Panc1 (cell line): ENCODE measurements around the gene SPEG.

ENCODE experiments used
- POLR2AphosphoS5 ChIP-seq: IDR thresholded peaks from 2 replicates; pipeline ENCODE4 v1.6.1; 2012; ENCODE audit warnings: mild to moderate bottlenecking, low read depth, low read length, moderate library complexity
- TCF7L2 ChIP-seq: IDR thresholded peaks from 2 replicates; pipeline ENCODE4 v1.6.1; 2011; ENCODE audit warnings: mild to moderate bottlenecking, low read depth, low read length, inconsistent platforms
- TF ChIP-seq, protein P1 (sequence below): fragments of 450-650 bp; IDR thresholded peaks from 2 replicates; pipeline ENCODE4 v1.5.1; 2017; ENCODE audit warnings: mild to moderate bottlenecking

DNA sequence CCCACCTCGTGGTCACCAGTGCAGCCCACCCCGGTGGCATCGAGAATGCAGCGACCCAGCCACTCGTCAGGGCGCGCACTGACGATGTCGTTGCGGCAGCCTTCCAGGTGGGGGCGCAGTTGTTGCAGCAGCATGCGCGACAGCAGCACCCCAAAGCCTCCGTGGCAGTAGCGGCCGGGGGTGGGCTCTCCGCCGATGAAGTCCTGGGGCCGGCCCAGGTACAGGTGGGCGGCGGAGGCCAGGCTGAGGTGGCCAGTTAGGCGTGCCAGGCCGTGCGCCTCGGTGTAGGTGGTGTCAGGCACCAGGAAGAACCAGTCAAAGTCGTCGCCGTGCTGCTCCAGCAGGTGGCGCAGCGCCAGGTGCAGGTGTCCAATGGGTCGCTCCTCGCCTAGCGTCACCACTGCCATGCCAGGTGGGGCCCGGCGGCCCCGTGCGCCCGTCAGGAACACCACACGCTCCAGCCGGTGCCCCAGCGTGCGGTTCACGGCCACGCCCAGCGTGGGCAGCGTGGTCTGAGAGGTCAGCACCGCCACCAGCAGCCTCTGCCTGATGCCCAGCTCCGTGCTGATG, 107.1 kb downstream of the SPEG start:
- TF ChIP-seq, protein P1, sequence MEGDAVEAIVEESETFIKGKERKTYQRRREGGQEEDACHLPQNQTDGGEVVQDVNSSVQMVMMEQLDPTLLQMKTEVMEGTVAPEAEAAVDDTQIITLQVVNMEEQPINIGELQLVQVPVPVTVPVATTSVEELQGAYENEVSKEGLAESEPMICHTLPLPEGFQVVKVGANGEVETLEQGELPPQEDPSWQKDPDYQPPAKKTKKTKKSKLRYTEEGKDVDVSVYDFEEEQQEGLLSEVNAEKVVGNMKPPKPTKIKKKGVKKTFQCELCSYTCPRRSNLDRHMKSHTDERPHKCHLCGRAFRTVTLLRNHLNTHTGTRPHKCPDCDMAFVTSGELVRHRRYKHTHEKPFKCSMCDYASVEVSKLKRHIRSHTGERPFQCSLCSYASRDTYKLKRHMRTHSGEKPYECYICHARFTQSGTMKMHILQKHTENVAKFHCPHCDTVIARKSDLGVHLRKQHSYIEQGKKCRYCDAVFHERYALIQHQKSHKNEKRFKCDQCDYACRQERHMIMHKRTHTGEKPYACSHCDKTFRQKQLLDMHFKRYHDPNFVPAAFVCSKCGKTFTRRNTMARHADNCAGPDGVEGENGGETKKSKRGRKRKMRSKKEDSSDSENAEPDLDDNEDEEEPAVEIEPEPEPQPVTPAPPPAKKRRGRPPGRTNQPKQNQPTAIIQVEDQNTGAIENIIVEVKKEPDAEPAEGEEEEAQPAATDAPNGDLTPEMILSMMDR, result peak; percentile 100
- no peak for TF ChIP-seq POLR2AphosphoS5
- no peak for TF ChIP-seq TCF7L2
